Subcutaneous abdominal adipose tissue (tissue), 5 donors: ENCODE measurements around the gene ITGA2B.

ENCODE experiments used
- H3K27ac ChIP-seq: one replicate; pipeline ENCODE4 v1.7.0; 2013; ENCODE audit warnings: low read depth, mild to moderate bottlenecking, inconsistent platforms, low read length, moderate library complexity
- H3K27me3 ChIP-seq, 5 donors: one replicate each; pipeline ENCODE4 v1.7.0; 2013; ENCODE audit warnings: low read length in 5 of 5, inconsistent platforms in 1 of 5; ENCODE audit not compliant: control insufficient read depth in 5 of 5, insufficient read depth in 4 of 5
- H3K36me3 ChIP-seq, 5 donors: one replicate each; pipeline ENCODE4 v1.7.0; 2013; ENCODE audit warnings: low read length in 5 of 5; ENCODE audit not compliant: control insufficient read depth in 5 of 5, insufficient read depth in 5 of 5
- H3K4me1 ChIP-seq, 5 donors: one replicate each; pipeline ENCODE4 v1.7.0; 2013; ENCODE audit warnings: low read length in 5 of 5, mild to moderate bottlenecking in 3 of 5, moderate library complexity in 1 of 5; ENCODE audit not compliant: control insufficient read depth in 5 of 5, insufficient read depth in 5 of 5
- H3K4me3 ChIP-seq, 5 donors: one replicate each; pipeline ENCODE4 v1.7.0; 2013; ENCODE audit warnings: low read length in 5 of 5, low read depth in 1 of 5
- H3K9ac ChIP-seq, 5 donors: one replicate each; pipeline ENCODE4 v1.7.0; 2013; ENCODE audit warnings: low read length in 5 of 5, mild to moderate bottlenecking in 4 of 5, moderate library complexity in 3 of 5
- H3K9me3 ChIP-seq, 5 donors: one replicate each; pipeline ENCODE4 v1.7.0; 2013; ENCODE audit warnings: low read length in 5 of 5; ENCODE audit not compliant: control insufficient read depth in 5 of 5
- donor health status: healthy.
- donor health status: healthy.
- donor health status: healthy.
- donor health status: healthy.
- donor health status: healthy.

The ITGA2B gene

DNA sequence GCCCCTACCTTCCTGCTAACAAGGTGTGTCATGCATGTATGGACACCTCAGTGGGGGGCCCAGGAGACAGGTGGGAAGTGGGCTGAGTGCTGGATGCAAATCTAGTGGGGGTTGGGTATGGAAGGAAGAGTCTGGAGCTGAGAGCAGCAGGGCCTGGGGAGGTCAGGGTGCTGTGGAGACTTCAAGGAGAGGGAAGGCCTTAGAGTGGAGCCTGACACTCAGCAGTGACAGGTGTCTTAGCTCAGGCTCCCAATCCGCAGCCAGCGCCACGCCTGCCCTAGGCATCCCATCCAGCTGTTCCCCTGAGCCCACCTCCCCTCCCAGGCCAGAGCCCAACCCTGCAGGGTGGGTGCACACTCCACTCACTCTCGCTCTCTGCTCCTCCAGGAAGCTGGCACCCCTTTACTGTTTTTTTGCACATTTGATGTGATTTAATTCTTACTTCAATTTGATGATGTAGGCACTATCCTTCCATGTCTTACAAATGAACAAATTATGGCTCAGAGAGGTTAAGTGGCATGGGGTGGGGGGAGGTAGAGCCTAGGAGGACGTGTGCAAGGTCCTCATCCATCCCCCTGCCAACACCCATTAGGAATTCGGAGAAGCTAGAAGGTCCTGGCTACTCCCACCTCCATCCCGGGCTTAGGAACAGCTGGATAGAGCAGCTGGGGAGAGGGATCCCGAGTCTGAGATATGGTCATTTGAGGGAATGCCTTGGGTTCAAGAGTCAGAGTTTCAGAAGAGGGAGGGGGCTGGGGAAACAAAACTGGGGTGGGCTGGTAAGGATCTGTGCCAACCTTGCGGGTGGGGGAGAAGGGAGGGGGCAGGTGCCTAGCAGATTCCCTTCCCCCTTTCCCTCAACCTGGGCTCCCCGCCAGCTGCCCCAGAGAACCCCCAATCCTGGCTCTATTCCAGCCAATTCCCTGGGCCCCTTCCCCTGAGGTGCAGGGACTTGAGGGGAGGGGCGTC lies 27.9 kb downstream of the ITGA2B start:
- H3K4me3 ChIP-seq, result no peak overlapping the region
- H3K27me3 ChIP-seq, result peaks cover 0 to 2% (median 0%) of the 10 kb centered on the region in 5 donors
- no peak overlapping the region for H3K9ac ChIP-seq
- H3K27ac ChIP-seq, result no peak overlapping the region
- H3K9me3 ChIP-seq, result no peaks in the 10 kb centered on the region
- H3K36me3 ChIP-seq, result no peaks in the 10 kb centered on the region
- peaks cover 0 to 30% (median 29%) of the 10 kb centered on the region in 5 donors for H3K4me1 ChIP-seq

DNA sequence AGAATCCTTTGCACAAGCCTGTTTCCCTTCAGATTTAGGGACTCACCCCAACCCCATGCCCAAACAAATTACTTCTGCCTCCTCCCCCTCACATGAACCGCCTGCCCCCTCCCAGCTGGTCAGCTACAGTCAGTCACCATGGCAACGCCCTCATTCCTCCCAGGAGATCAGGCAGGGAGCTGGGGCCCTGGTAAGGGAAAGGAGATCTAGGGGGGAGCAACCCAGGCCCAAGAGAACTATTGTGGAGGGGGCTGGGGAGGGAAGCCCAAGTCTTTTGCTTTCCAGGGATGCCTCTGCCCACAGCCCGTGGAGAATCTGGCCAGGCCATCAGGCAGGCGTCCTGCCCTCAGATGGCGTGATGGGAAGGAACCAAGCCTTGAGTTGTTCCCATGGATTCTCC lies 28.6 kb downstream of the ITGA2B start:
- Histone ChIP-seq H3K36me3 (no peaks in the 10 kb centered on the region), H3K9ac (no peak overlapping the region), H3K4me3 (no peak overlapping the region), H3K27me3 (peaks cover 0 to 2% (median 0%) of the 10 kb centered on the region in 5 donors), H3K27ac (no peak overlapping the region), H3K4me1 (peaks cover 0 to 27% (median 25%) of the 10 kb centered on the region in 5 donors), H3K9me3 (no peaks in the 10 kb centered on the region)

DNA sequence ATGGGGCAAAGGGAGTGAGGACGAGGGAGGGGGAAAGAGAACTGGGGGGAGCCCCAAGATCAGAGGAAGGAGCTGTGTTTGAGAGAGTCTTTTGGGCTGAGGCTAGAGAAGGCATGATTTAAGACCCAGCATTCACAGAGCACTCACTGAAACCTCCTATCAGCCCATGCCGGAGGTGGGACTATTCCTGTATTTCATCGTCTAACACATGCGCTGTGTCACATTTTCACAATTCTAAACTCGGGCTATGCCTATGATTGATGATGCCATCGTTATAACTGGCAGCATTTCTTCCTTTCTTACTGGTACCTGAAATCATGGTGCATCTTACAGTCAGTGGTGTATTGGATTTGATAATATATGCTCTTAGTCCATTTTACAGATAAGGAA lies 29.3 kb downstream of the ITGA2B start:
- Histone ChIP-seq H3K27ac (no peak overlapping the region), H3K4me3 (no peak overlapping the region), H3K36me3 (no peaks in the 10 kb centered on the region), H3K4me1 (peaks cover 0 to 25% (median 18%) of the 10 kb centered on the region in 5 donors), H3K27me3 (peaks cover 0 to 2% (median 0%) of the 10 kb centered on the region in 5 donors), H3K9ac (no peak overlapping the region), H3K9me3 (no peaks in the 10 kb centered on the region)

DNA sequence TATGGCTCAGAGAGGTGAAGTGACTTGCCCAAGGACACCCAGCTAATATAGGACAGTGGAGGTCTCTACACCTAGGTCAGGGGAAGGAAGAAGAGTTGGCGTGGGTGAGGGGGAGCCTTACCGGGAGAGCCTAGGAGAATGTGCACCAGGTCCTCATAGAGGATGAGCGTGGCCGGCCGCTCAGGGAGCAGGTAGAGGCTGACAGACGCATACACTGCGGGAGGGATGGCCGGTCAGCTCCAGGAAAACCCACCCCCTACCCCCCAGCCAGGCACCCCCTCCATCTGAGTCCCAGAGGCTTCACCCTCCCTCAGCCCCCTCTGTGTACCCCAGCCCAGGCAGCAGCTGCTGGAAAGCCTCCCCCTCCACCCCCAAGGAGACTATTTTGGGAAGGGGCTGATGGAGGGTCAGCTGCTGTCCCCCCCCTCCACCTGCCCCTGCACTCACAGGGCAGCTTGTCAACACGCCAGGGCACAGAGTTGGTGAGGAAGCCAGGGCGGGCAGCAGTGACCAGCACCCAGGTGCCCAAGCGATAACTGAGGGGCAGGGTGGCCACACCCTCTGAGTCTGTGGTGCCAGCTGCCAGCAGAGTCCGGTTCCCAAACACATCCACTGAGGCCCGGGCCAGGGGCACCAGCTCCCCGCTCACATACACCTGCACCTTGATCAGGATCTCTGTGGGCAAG lies 29.8 kb downstream of the ITGA2B start:
- H3K4me3 ChIP-seq, result no peak overlapping the region
- H3K27ac ChIP-seq, result no peak overlapping the region
- no peak overlapping the region for H3K9ac ChIP-seq
- no peaks in the 10 kb centered on the region for H3K9me3 ChIP-seq
- H3K4me1 ChIP-seq, result peaks cover 0 to 21% (median 14%) of the 10 kb centered on the region in 5 donors
- no peaks in the 10 kb centered on the region for H3K36me3 ChIP-seq
- peaks cover 0 to 2% (median 0%) of the 10 kb centered on the region in 5 donors for H3K27me3 ChIP-seq

DNA sequence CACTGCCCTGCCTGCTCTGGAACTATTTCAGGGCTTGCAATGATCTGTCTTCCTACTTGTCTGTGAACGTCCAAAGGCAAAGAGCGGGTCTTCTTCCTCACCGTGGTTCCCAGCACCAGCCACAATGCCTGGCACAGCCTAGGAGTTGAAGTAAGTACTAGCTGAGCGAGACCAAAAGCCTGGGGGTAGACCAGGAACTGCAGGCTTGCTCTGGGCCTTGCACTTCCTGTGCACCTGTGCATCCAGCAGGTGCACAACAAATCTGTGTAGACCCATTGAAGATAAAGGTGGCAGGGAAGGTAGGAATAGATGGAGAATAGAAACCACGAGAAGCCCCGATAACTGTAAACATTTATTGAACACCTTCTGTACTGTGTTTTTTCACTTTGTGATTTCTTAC lies 30.4 kb downstream of the ITGA2B start:
- H3K27me3 ChIP-seq, result peaks cover 0 to 2% (median 0%) of the 10 kb centered on the region in 5 donors
- no peaks in the 10 kb centered on the region for H3K9me3 ChIP-seq
- H3K4me1 ChIP-seq, result peaks cover 0 to 18% (median 15%) of the 10 kb centered on the region in 5 donors
- H3K27ac ChIP-seq, result no peak overlapping the region
- H3K36me3 ChIP-seq, result no peaks in the 10 kb centered on the region
- no peak overlapping the region for H3K9ac ChIP-seq
- H3K4me3 ChIP-seq, result no peak overlapping the region

DNA sequence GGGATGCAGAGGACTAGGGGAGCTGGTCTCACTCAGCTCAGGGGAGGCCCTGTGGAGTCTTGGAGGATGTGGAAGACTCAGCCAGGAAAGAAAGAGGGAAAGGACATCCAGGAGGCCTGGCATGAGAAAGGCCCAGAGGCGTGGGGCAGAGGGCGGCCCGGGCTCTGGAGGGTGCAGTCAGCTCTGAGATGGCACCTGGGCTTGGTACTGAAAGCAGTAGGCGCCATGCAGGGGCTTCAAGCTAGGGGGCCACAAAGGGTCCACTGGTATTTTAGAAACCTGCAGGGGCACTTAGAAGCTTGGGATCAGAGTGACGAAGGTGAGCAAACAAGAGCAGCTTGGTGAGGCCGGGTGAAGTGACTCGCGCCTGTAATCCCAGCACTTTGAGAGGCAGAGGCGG lies 31.4 kb downstream of the ITGA2B start:
- no peaks in the 10 kb centered on the region for H3K9me3 ChIP-seq
- H3K4me3 ChIP-seq, result no peak overlapping the region
- peaks cover 0 to 2% (median 0%) of the 10 kb centered on the region in 5 donors for H3K27me3 ChIP-seq
- peaks cover 0 to 12% (median 11%) of the 10 kb centered on the region in 5 donors for H3K4me1 ChIP-seq
- H3K36me3 ChIP-seq, result peaks cover 0 to 2% (median under 1%) of the 10 kb centered on the region in 5 donors
- no peak overlapping the region for H3K27ac ChIP-seq
- no peak overlapping the region for H3K9ac ChIP-seq

DNA sequence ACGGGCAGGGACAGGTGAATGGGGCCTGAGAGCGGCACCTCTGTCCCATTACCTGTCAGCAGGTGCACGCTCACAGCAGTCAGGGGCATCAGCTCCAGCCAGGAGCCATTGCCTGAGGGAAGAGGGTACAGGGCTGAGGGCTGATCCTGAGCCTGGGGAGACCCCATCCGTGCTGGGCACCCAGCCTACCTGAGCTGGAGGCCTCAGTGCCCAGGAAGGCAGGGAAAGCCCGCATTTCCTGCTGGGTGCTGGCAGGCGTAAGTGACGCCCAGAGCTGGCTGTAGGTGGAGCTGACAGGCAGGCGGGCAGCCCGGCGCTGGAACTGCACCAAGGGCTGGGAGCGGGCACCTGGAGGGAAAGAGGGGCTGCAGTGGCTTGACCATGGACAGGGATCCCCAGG lies 33.2 kb downstream of the ITGA2B start:
- H3K9me3 ChIP-seq, result no peaks in the 10 kb centered on the region
- H3K9ac ChIP-seq, result no peak overlapping the region
- peaks cover 0 to 2% (median 0%) of the 10 kb centered on the region in 5 donors for H3K4me1 ChIP-seq
- H3K27ac ChIP-seq, result no peak overlapping the region
- H3K36me3 ChIP-seq, result peaks cover 0 to 20% (median 19%) of the 10 kb centered on the region in 5 donors
- H3K4me3 ChIP-seq, result no peak overlapping the region
- H3K27me3 ChIP-seq, result no peaks in the 10 kb centered on the region

DNA sequence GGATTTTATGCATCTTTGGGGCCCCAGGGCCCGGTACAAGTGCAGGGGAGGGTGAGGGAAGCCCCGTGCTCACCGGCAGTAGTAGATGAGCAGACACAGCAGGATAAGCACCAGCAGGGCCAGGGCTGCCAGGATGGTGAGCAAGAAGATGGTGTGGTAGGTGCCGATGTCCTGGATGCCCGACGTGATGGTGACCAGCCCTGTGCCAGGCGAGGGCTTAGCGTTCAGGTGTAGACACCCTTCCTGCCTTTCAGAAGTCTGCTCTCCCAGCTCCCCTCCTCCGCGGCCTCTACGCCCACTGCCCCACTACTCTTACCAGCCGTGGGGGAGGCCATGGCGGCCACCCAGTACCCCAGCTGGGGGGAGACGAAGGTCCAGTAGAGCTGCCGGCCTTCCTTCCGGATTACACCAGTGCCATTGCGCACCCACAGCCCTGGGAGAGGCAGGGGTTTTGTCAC lies 33.8 kb downstream of the ITGA2B start:
- no peak overlapping the region for H3K4me3 ChIP-seq
- H3K36me3 ChIP-seq, result peaks cover 0 to 26% (median 25%) of the 10 kb centered on the region in 5 donors
- H3K9ac ChIP-seq, result no peak overlapping the region
- no peaks in the 10 kb centered on the region for H3K9me3 ChIP-seq
- no peak overlapping the region for H3K27ac ChIP-seq
- H3K4me1 ChIP-seq, result peaks cover 0 to 2% (median 0%) of the 10 kb centered on the region in 5 donors
- no peaks in the 10 kb centered on the region for H3K27me3 ChIP-seq

DNA sequence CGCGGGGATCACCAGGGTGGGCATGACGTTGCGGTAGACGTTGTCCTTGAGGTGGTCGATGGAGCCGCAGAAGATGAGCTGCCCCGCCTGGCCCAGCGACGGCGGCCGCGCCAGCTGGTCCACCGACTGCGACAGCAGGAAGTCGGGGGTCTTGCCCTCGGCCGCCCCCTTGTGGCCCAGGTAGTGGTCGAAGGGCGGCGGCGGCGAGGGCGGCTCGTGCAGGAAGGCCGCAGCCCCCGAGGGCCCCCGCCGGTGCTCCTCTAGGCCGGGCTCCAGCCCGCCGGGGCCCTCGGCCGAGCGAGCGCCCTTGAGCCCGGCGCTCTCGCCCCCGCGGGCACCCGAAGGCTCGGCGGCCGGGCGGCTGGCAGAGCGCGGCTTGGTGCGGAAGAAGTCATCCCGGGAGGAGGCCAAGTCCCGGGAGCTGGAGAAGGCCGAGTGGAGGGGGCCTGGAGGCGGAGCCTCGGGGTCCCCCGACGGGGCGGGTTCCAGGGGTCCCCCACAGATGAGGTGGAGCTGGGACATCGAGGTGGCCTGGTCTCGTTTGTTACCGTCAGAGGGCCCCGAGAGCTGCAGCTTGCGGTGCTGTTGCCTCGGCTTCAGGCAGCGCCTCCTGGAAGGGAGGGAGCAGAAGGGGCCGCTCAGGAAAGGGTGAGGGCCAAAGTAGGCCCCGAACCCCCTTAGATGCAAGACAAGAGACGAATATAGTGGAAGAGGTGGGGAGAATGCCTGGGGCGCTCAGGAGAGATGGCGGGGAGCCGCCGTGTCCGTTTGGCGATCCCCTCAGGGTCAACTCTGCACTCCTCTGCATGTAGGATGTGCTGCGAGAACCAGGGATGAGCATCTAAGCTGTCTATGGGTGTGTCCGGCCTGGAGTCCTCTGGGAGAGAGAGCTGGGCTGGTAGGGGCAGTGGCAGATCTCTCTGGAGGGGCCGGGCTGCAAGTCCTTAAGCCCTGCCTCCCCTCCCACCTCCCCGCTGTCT lies 34.6 kb downstream of the ITGA2B start:
- H3K36me3 ChIP-seq, result peaks cover 0 to 34% (median 32%) of the 10 kb centered on the region in 5 donors
- H3K27me3 ChIP-seq, result no peaks in the 10 kb centered on the region
- H3K27ac ChIP-seq, result no peak overlapping the region
- H3K9ac ChIP-seq, result no peak overlapping the region
- H3K4me3 ChIP-seq, result no peak overlapping the region
- no peaks in the 10 kb centered on the region for H3K9me3 ChIP-seq
- H3K4me1 ChIP-seq, result peaks cover 0 to 2% (median 0%) of the 10 kb centered on the region in 5 donors
